VCaP (cell line): ENCODE results near the gene NAALADL2.

Experiments used
- H3K27ac ChIP-seq: fragments of 450-650 bp; 2 replicates; pipeline ENCODE4 v1.5.1; 2017
- CTCF ChIP-seq: fragments of 450-650 bp; conservative IDR thresholded peaks from 2 replicates; pipeline ENCODE4 v1.5.1; 2017; ENCODE audit warnings: mild to moderate bottlenecking, moderate library complexity

The NAALADL2 gene

GRCh38 chr3:175088766-175089380 lies 229.7 kb downstream of the NAALADL2 start:
- H3K27ac ChIP-seq: peak overlapping the region; percentile 85
- no peak for TF ChIP-seq CTCF

GRCh38 chr3:175091426-175092114 lies 232.4 kb downstream of the NAALADL2 start:
- no peak for TF ChIP-seq CTCF
- peak overlapping the region; percentile 85 for H3K27ac ChIP-seq

GRCh38 chr3:175093748-175094147 lies 234.6 kb downstream of the NAALADL2 start:
- TF ChIP-seq CTCF: no peak
- no peak overlapping the region; the same call in 1 of the 2 replicates for H3K27ac ChIP-seq

GRCh38 chr3:175094344-175094743 lies 235.2 kb downstream of the NAALADL2 start:
- TF ChIP-seq CTCF: no peak
- H3K27ac ChIP-seq: no peak overlapping the region; the same call in 1 of the 2 replicates

GRCh38 chr3:175098644-175099043 lies 239.5 kb downstream of the NAALADL2 start:
- no peak for TF ChIP-seq CTCF
- H3K27ac ChIP-seq: no peak overlapping the region

- H3K27ac ChIP-seq: peak overlapping the region; percentile 27; the same call in 1 of the 2 replicates
- TF ChIP-seq CTCF: no peak
These were observed 243.0 kb downstream of the NAALADL2 start for GRCh38 chr3:175102161-175102560.

GRCh38 chr3:175103298-175103697 lies 244.2 kb downstream of the NAALADL2 start:
- no peak overlapping the region for H3K27ac ChIP-seq
- no peak for TF ChIP-seq CTCF
